Rectal smooth muscle tissue (tissue), 1 donor: ENCODE results near the gene ANK3.
A peak's percentile ranks its signal among the peaks of the same experiment; 100 is the strongest.

Experiments
- H3K27ac ChIP-seq: one replicate; pipeline ENCODE4 v1.7.0; 2013; ENCODE audit warnings: low read depth, low read length, inconsistent platforms
- H3K27me3 ChIP-seq: one replicate; pipeline ENCODE4 v1.7.0; 2013; ENCODE audit warnings: low read length; ENCODE audit not compliant: control insufficient read depth, insufficient read depth
- H3K36me3 ChIP-seq: one replicate; pipeline ENCODE4 v1.7.0; 2013; ENCODE audit warnings: low read length; ENCODE audit not compliant: control insufficient read depth, insufficient read depth
- H3K4me1 ChIP-seq: one replicate; pipeline ENCODE4 v1.7.0; 2013; ENCODE audit warnings: low read length; ENCODE audit not compliant: control insufficient read depth, insufficient read depth
- H3K4me3 ChIP-seq: one replicate; pipeline ENCODE4 v1.7.0; 2013; ENCODE audit warnings: low read length
- H3K9ac ChIP-seq: one replicate; pipeline ENCODE4 v1.7.0; 2013; ENCODE audit warnings: low read length

The ANK3 gene

GRCh38 chr10:60368875-60369546 is 20.7 kb downstream of the ANK3 start:
- H3K4me3 ChIP-seq = no peak overlapping the region
- no peaks in the 10 kb centered on the region for H3K36me3 ChIP-seq
- no peak overlapping the region for H3K9ac ChIP-seq
- H3K27me3 ChIP-seq = no peaks in the 10 kb centered on the region
- H3K27ac ChIP-seq = no peak overlapping the region
- H3K4me1 ChIP-seq = no peaks in the 10 kb centered on the region

GRCh38 chr10:60367901-60368300 is 21.8 kb downstream of the ANK3 start:
- H3K4me3 ChIP-seq = no peak overlapping the region
- no peak overlapping the region for H3K9ac ChIP-seq
- H3K4me1 ChIP-seq = no peaks in the 10 kb centered on the region
- H3K27me3 ChIP-seq = no peaks in the 10 kb centered on the region
- H3K36me3 ChIP-seq = no peaks in the 10 kb centered on the region
- no peak overlapping the region for H3K27ac ChIP-seq

- no peaks in the 10 kb centered on the region for H3K36me3 ChIP-seq
- no peak overlapping the region for H3K4me3 ChIP-seq
- no peak overlapping the region for H3K9ac ChIP-seq
- H3K27ac ChIP-seq = no peak overlapping the region
- H3K4me1 ChIP-seq = no peaks in the 10 kb centered on the region
- H3K27me3 ChIP-seq = no peaks in the 10 kb centered on the region
Observed at GRCh38 chr10:60367431-60367830, 22.2 kb downstream of the ANK3 start.

GRCh38 chr10:60367024-60367423 is 22.7 kb downstream of the ANK3 start:
- H3K36me3 ChIP-seq = no peaks in the 10 kb centered on the region
- H3K4me1 ChIP-seq = no peaks in the 10 kb centered on the region
- H3K9ac ChIP-seq = no peak overlapping the region
- H3K27ac ChIP-seq = peak overlapping the region; percentile 7
- H3K27me3 ChIP-seq = no peaks in the 10 kb centered on the region
- H3K4me3 ChIP-seq = no peak overlapping the region

GRCh38 chr10:60363187-60363586 is 26.5 kb downstream of the ANK3 start:
- Histone ChIP-seq H3K27me3 (no peaks in the 10 kb centered on the region), H3K9ac (no peak overlapping the region), H3K36me3 (no peaks in the 10 kb centered on the region), H3K4me1 (no peaks in the 10 kb centered on the region), H3K27ac (no peak overlapping the region), H3K4me3 (no peak overlapping the region)

- Histone ChIP-seq H3K4me3 (no peak overlapping the region), H3K36me3 (no peaks in the 10 kb centered on the region), H3K27ac (no peak overlapping the region), H3K4me1 (no peaks in the 10 kb centered on the region), H3K27me3 (no peaks in the 10 kb centered on the region), H3K9ac (no peak overlapping the region)
Observed at GRCh38 chr10:60362461-60362860, 27.2 kb downstream of the ANK3 start.

GRCh38 chr10:60359066-60359465 is 30.6 kb downstream of the ANK3 start:
- Histone ChIP-seq H3K36me3 (no peaks in the 10 kb centered on the region), H3K4me3 (no peak overlapping the region), H3K4me1 (no peaks in the 10 kb centered on the region), H3K9ac (no peak overlapping the region), H3K27ac (no peak overlapping the region), H3K27me3 (no peaks in the 10 kb centered on the region)

- H3K27ac ChIP-seq = no peak overlapping the region
- H3K4me1 ChIP-seq = no peaks in the 10 kb centered on the region
- no peak overlapping the region for H3K4me3 ChIP-seq
- H3K36me3 ChIP-seq = no peaks in the 10 kb centered on the region
- H3K9ac ChIP-seq = no peak overlapping the region
- H3K27me3 ChIP-seq = no peaks in the 10 kb centered on the region
Observed at GRCh38 chr10:60358282-60358681, 31.4 kb downstream of the ANK3 start.

- Histone ChIP-seq H3K9ac (no peak overlapping the region), H3K27ac (no peak overlapping the region), H3K27me3 (no peaks in the 10 kb centered on the region), H3K4me1 (peaks cover 7% of the 10 kb centered on the region), H3K4me3 (no peak overlapping the region), H3K36me3 (no peaks in the 10 kb centered on the region)
Observed at GRCh38 chr10:60353519-60354258, 36.0 kb downstream of the ANK3 start.

- Histone ChIP-seq H3K27ac (no peak overlapping the region), H3K4me3 (no peak overlapping the region), H3K27me3 (no peaks in the 10 kb centered on the region), H3K4me1 (peaks cover 7% of the 10 kb centered on the region), H3K36me3 (no peaks in the 10 kb centered on the region), H3K9ac (no peak overlapping the region)
Observed at GRCh38 chr10:60352105-60352504, 37.6 kb downstream of the ANK3 start.

- Histone ChIP-seq H3K4me3 (no peak overlapping the region), H3K36me3 (no peaks in the 10 kb centered on the region), H3K9ac (no peak overlapping the region), H3K4me1 (peaks cover 7% of the 10 kb centered on the region), H3K27me3 (no peaks in the 10 kb centered on the region), H3K27ac (no peak overlapping the region)
Observed at GRCh38 chr10:60351191-60351853, 38.4 kb downstream of the ANK3 start.

- Histone ChIP-seq H3K27ac (no peak overlapping the region), H3K36me3 (no peaks in the 10 kb centered on the region), H3K27me3 (no peaks in the 10 kb centered on the region), H3K4me1 (peaks cover 7% of the 10 kb centered on the region), H3K4me3 (no peak overlapping the region), H3K9ac (no peak overlapping the region)
Observed at GRCh38 chr10:60350400-60350799, 39.3 kb downstream of the ANK3 start.
